ACC112 (cell line): ENCODE measurements around the gene GNAS-AS1.

ENCODE experiments used
- H2AFZ ChIP-seq: fragments of 200-600 bp; sonication (generic); one replicate; pipeline ENCODE4 v1.6.0; 2017; ENCODE audit warnings: antibody characterized with exemption, low read length; ENCODE audit not compliant: unreplicated experiment
- H3K27ac ChIP-seq: fragments of 200-600 bp; sonication (generic); 2 replicates; pipeline ENCODE4 v1.5.1; 2014; ENCODE audit warnings: low read depth, mild to moderate bottlenecking, antibody characterized with exemption, low read length, moderate library complexity
- H3K27me3 ChIP-seq: fragments of 200-600 bp; sonication (generic); 2 replicates; pipeline ENCODE4 v1.6.1; 2014; ENCODE audit warnings: mild to moderate bottlenecking, antibody characterized with exemption, low read length, moderate library complexity, mixed read lengths; ENCODE audit not compliant: insufficient read depth
- H3K36me3 ChIP-seq: fragments of 200-600 bp; sonication (generic); 2 replicates; pipeline ENCODE4 v1.6.1; 2016; ENCODE audit warnings: mild to moderate bottlenecking, antibody characterized with exemption, low read length, moderate library complexity, mixed read lengths; ENCODE audit not compliant: insufficient read depth
- H3K4me1 ChIP-seq: fragments of 200-600 bp; sonication (generic); one replicate; pipeline ENCODE4 v1.6.1; 2016; ENCODE audit warnings: low read length, mixed read lengths; ENCODE audit not compliant: insufficient read depth, unreplicated experiment, control insufficient read depth
- H3K4me3 ChIP-seq: fragments of 200-600 bp; sonication (generic); 2 replicates; pipeline ENCODE4 v1.5.1; 2014; ENCODE audit warnings: mild to moderate bottlenecking, low read depth, low read length
- H3K79me2 ChIP-seq: fragments of 200-600 bp; sonication (generic); one replicate; pipeline ENCODE4 v1.6.0; 2016; ENCODE audit warnings: low read length; ENCODE audit not compliant: control insufficient read depth, unreplicated experiment, insufficient read depth

Gene GNAS-AS1

GRCh38 chr20:58884966-58885365 lies 34.3 kb upstream of the GNAS-AS1 start:
- Histone ChIP-seq H3K4me3 (no peak overlapping the region), H3K36me3 (no peaks in the 10 kb centered on the region; the same call in 1 of the 2 replicates), H2AFZ (no peak overlapping the region), H3K79me2 (peaks cover 5% of the 10 kb centered on the region), H3K27me3 (peaks cover 13% of the 10 kb centered on the region), H3K4me1 (no peaks in the 10 kb centered on the region), H3K27ac (no peak overlapping the region)

- Histone ChIP-seq H3K4me1 (no peaks in the 10 kb centered on the region), H3K27ac (no peak overlapping the region), H3K4me3 (no peak overlapping the region), H3K79me2 (peaks cover 2% of the 10 kb centered on the region), H3K36me3 (no peaks in the 10 kb centered on the region; the same call in 1 of the 2 replicates), H2AFZ (no peak overlapping the region), H3K27me3 (peaks cover 13% of the 10 kb centered on the region)
Observed at GRCh38 chr20:58883241-58883691, 32.6 kb upstream of the GNAS-AS1 start.

- H3K36me3 ChIP-seq = no peaks in the 10 kb centered on the region; the same call in 1 of the 2 replicates
- H2AFZ ChIP-seq = no peak overlapping the region
- H3K4me3 ChIP-seq = no peak overlapping the region
- no peak overlapping the region for H3K27ac ChIP-seq
- peaks cover 13% of the 10 kb centered on the region for H3K27me3 ChIP-seq
- no peaks in the 10 kb centered on the region for H3K4me1 ChIP-seq
- H3K79me2 ChIP-seq = no peaks in the 10 kb centered on the region
Observed at GRCh38 chr20:58882704-58883089, 32.0 kb upstream of the GNAS-AS1 start.

GRCh38 chr20:58880994-58881752 lies 30.5 kb upstream of the GNAS-AS1 start:
- Histone ChIP-seq H3K27me3 (peaks cover 13% of the 10 kb centered on the region), H3K27ac (no peak overlapping the region), H3K4me1 (no peaks in the 10 kb centered on the region), H3K79me2 (no peaks in the 10 kb centered on the region), H3K4me3 (no peak overlapping the region), H3K36me3 (no peaks in the 10 kb centered on the region; the same call in 1 of the 2 replicates), H2AFZ (no peak overlapping the region)

GRCh38 chr20:58880441-58880840 lies 29.7 kb upstream of the GNAS-AS1 start:
- Histone ChIP-seq H3K4me1 (peaks cover under 1% of the 10 kb centered on the region), H2AFZ (no peak overlapping the region), H3K79me2 (no peaks in the 10 kb centered on the region), H3K27ac (no peak overlapping the region), H3K36me3 (no peaks in the 10 kb centered on the region; the same call in 1 of the 2 replicates), H3K27me3 (peaks cover 12% of the 10 kb centered on the region), H3K4me3 (no peak overlapping the region)

GRCh38 chr20:58878399-58878798 lies 27.7 kb upstream of the GNAS-AS1 start:
- Histone ChIP-seq H2AFZ (no peak overlapping the region), H3K79me2 (no peaks in the 10 kb centered on the region), H3K4me3 (no peak overlapping the region), H3K36me3 (no peaks in the 10 kb centered on the region), H3K4me1 (peaks cover 4% of the 10 kb centered on the region), H3K27ac (no peak overlapping the region), H3K27me3 (no peaks in the 10 kb centered on the region; the same call in 1 of the 2 replicates)

GRCh38 chr20:58877976-58878360 lies 27.3 kb upstream of the GNAS-AS1 start:
- H2AFZ ChIP-seq = no peak overlapping the region
- H3K27ac ChIP-seq = no peak overlapping the region
- no peaks in the 10 kb centered on the region; the same call in 1 of the 2 replicates for H3K27me3 ChIP-seq
- H3K4me1 ChIP-seq = peaks cover 4% of the 10 kb centered on the region
- H3K4me3 ChIP-seq = no peak overlapping the region
- no peaks in the 10 kb centered on the region for H3K79me2 ChIP-seq
- H3K36me3 ChIP-seq = no peaks in the 10 kb centered on the region

GRCh38 chr20:58877050-58877975 lies 26.6 kb upstream of the GNAS-AS1 start:
- no peaks in the 10 kb centered on the region; the same call in 1 of the 2 replicates for H3K27me3 ChIP-seq
- H3K79me2 ChIP-seq = no peaks in the 10 kb centered on the region
- no peaks in the 10 kb centered on the region for H3K36me3 ChIP-seq
- peaks cover 4% of the 10 kb centered on the region for H3K4me1 ChIP-seq
- no peak overlapping the region for H3K4me3 ChIP-seq
- no peak overlapping the region for H2AFZ ChIP-seq
- no peak overlapping the region for H3K27ac ChIP-seq

GRCh38 chr20:58876437-58876836 lies 25.7 kb upstream of the GNAS-AS1 start:
- no peaks in the 10 kb centered on the region for H3K79me2 ChIP-seq
- H2AFZ ChIP-seq = no peak overlapping the region
- peaks cover 4% of the 10 kb centered on the region for H3K4me1 ChIP-seq
- no peak overlapping the region for H3K27ac ChIP-seq
- H3K36me3 ChIP-seq = no peaks in the 10 kb centered on the region
- H3K4me3 ChIP-seq = no peak overlapping the region
- H3K27me3 ChIP-seq = no peaks in the 10 kb centered on the region; the same call in 1 of the 2 replicates

- Histone ChIP-seq H3K27ac (no peak overlapping the region), H3K79me2 (no peaks in the 10 kb centered on the region), H2AFZ (no peak overlapping the region), H3K27me3 (no peaks in the 10 kb centered on the region; the same call in 1 of the 2 replicates), H3K36me3 (no peaks in the 10 kb centered on the region), H3K4me1 (peaks cover 4% of the 10 kb centered on the region), H3K4me3 (no peak overlapping the region)
Observed at GRCh38 chr20:58875541-58876134, 24.9 kb upstream of the GNAS-AS1 start.
